OCI-LY7 (cell line): ENCODE data around the gene EPAS1. TPM values are rescaled to one million over a fixed set of nuclear protein-coding genes. Genes with fewer than 3 reads are reported as not detected.

ENCODE experiments used
- BruUV-seq: library from RNA; stranded (reverse); fragments of 400-500 nt; replicated peaks from 2 replicates; lab custom pipeline; 2021; lab: Mats Ljungman, UMichigan
- CTCF ChIA-PET: fragments of 300-600 bp; sonication (Branson Sonifier 250); formaldehyde crosslinking; loops from one replicate; lab custom pipeline; 2022; ENCODE audit warnings: antibody characterized with exemption; ENCODE audit not compliant: unreplicated experiment; lab: Charles Lee
- POLR2A ChIA-PET: fragments of 300-600 bp; sonication (Branson Sonifier 250); formaldehyde crosslinking; loops from one replicate; lab custom pipeline; 2022; ENCODE audit warnings: antibody characterized with exemption; lab: Charles Lee
- DNase-seq: peaks from one replicate; pipeline ENCODE4 v3.0.0-alpha.2; 2015; ENCODE audit warnings: low spot score
- H2AFZ ChIP-seq: fragments of 200-600 bp; sonication (generic), shearing (Covaris generic); 2 replicates; pipeline ENCODE4 v1.6.1; 2014; ENCODE audit warnings: mild to moderate bottlenecking, antibody characterized with exemption, low read length, moderate library complexity
- H3K27ac ChIP-seq: fragments of 200-600 bp; sonication (generic); 2 replicates; pipeline ENCODE4 v1.5.1; 2014; ENCODE audit warnings: mixed run types, low read depth, mild to moderate bottlenecking, moderate library complexity, low read length, inconsistent platforms; ENCODE audit not compliant: poor library complexity, severe bottlenecking
- H3K36me3 ChIP-seq: fragments of 200-600 bp; sonication (generic); 2 replicates; pipeline ENCODE4 v1.6.1; 2014; ENCODE audit warnings: mild to moderate bottlenecking, antibody characterized with exemption, low read length, moderate library complexity, mixed read lengths; ENCODE audit not compliant: insufficient read depth
- H3K4me1 ChIP-seq: fragments of 200-600 bp; sonication (generic); 2 replicates; pipeline ENCODE4 v1.5.1; 2014; ENCODE audit warnings: mild to moderate bottlenecking, low read length; ENCODE audit not compliant: insufficient read depth, poor library complexity, severe bottlenecking
- H3K4me2 ChIP-seq: fragments of 200-600 bp; sonication (generic); 2 replicates; pipeline ENCODE4 v1.6.1; 2014; ENCODE audit warnings: mild to moderate bottlenecking, low read length
- H3K4me3 ChIP-seq: fragments of 200-600 bp; sonication (generic); 2 replicates; pipeline ENCODE4 v1.5.1; 2014; ENCODE audit warnings: mild to moderate bottlenecking, low read depth, low read length; ENCODE audit not compliant: poor library complexity, severe bottlenecking
- H3K79me2 ChIP-seq: fragments of 200-600 bp; sonication (generic); 2 replicates; pipeline ENCODE4 v1.6.1; 2016; ENCODE audit warnings: low read depth, mild to moderate bottlenecking, low read length, moderate library complexity, mixed read lengths; ENCODE audit not compliant: insufficient read depth
- H3K9me2 ChIP-seq: fragments of 200-600 bp; sonication (generic); 2 replicates; pipeline ENCODE4 v1.6.1; 2016; ENCODE audit warnings: mild to moderate bottlenecking, low read length, mixed read lengths; ENCODE audit not compliant: insufficient read depth
- H3K9me3 ChIP-seq: fragments of 200-600 bp; sonication (generic); 2 replicates; pipeline ENCODE4 v1.6.1; 2014; ENCODE audit warnings: mild to moderate bottlenecking, mixed run types, low read length, mixed read lengths
- H4K20me1 ChIP-seq: fragments of 200-600 bp; sonication (generic); 2 replicates; pipeline ENCODE4 v1.6.1; 2014; ENCODE audit warnings: mild to moderate bottlenecking, antibody characterized with exemption, low read length, moderate library complexity, mixed read lengths; ENCODE audit not compliant: insufficient read depth
- EZH2phosphoT487 ChIP-seq: fragments of 200-600 bp; sonication (generic); IDR thresholded peaks from 2 replicates; pipeline ENCODE4 v1.6.1; 2018; ENCODE audit warnings: low read depth, borderline replicate concordance, mild to moderate bottlenecking, mixed run types, antibody characterized with exemption, low read length, moderate library complexity, mixed read lengths
- intact Hi-C: fragments of 100-400 bp; cut with micrococcal nuclease; formaldehyde crosslinking; loops from one replicate; pipeline ENCODE4 v1.10.0; 2022; ENCODE audit not compliant: unreplicated experiment
- total RNA-seq, 2 experiments: library from RNA; depleted of rRNA in 1 of 2; stranded (reverse); fragments of >200 nt in 1 of 2; shearing (Covaris generic) in 1 of 2; gene quantifications; 2 replicates each; pipeline ENCODE4 v1.2.3, GENCODE V29; 2014 to 2022
- TF ChIP-seq, protein P1 (sequence below): fragments of 200-600 bp; sonication (generic); conservative IDR thresholded peaks from 2 replicates; pipeline ENCODE4 v1.5.1; 2014; ENCODE audit warnings: mild to moderate bottlenecking, antibody characterized with exemption, low read length, moderate library complexity, mixed read lengths

The EPAS1 gene
- total RNA-seq, 2 experiments from 2014 or later: 0.74 TPM; not detected in 1

DNA sequence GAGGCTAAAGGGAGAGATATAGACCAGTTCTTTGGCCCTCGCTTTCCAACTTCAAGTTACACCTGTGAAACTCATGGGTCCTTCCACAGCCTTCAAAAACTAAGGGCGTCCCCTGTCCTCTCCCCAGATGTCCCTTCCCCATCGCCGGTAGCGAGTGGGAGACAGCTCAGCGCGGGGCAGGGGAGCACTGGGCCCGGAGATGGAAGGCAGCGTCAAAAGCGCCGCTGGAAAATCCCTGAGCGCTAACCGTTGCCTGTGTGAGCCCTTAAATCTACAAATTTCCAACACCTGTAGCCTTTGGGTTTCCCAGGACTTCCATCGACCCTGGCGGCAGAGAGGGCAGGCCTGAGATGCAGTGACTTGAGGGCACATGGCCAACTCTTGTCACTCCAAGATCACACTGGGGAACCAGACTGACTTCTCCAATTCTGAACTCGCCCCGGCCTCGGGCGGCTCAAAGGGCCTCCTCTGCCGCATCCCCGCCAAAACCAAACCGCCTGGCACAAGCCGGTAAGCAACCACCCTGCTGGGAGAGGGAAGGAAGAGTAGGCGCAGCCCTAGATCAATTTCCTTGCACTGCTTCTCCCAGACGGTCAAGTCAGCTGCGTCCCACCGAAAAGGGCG lies 879 bp upstream of the EPAS1 start:
- Histone ChIP-seq H3K36me3 (no peaks in the 10 kb centered on the region), H3K4me1 (no peaks in the 10 kb centered on the region), H3K4me2 (no peak overlapping the region), H4K20me1 (no peaks in the 10 kb centered on the region), H3K79me2 (no peaks in the 10 kb centered on the region), H2AFZ (no peak overlapping the region), H3K4me3 (no peak overlapping the region), H3K27ac (no peak overlapping the region), H3K9me3 (no peaks in the 10 kb centered on the region), H3K9me2 (no peaks in the 10 kb centered on the region)
- POLR2A ChIA-PET: no interaction called here
- TF ChIP-seq, protein P1, sequence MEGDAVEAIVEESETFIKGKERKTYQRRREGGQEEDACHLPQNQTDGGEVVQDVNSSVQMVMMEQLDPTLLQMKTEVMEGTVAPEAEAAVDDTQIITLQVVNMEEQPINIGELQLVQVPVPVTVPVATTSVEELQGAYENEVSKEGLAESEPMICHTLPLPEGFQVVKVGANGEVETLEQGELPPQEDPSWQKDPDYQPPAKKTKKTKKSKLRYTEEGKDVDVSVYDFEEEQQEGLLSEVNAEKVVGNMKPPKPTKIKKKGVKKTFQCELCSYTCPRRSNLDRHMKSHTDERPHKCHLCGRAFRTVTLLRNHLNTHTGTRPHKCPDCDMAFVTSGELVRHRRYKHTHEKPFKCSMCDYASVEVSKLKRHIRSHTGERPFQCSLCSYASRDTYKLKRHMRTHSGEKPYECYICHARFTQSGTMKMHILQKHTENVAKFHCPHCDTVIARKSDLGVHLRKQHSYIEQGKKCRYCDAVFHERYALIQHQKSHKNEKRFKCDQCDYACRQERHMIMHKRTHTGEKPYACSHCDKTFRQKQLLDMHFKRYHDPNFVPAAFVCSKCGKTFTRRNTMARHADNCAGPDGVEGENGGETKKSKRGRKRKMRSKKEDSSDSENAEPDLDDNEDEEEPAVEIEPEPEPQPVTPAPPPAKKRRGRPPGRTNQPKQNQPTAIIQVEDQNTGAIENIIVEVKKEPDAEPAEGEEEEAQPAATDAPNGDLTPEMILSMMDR: no peak
- no peak for TF ChIP-seq EZH2phosphoT487
- intact Hi-C loops: no loop called here
- no TSS peak for BruUV-seq
- CTCF ChIA-PET: no interaction called here
- DNase-seq: no peak

DNA sequence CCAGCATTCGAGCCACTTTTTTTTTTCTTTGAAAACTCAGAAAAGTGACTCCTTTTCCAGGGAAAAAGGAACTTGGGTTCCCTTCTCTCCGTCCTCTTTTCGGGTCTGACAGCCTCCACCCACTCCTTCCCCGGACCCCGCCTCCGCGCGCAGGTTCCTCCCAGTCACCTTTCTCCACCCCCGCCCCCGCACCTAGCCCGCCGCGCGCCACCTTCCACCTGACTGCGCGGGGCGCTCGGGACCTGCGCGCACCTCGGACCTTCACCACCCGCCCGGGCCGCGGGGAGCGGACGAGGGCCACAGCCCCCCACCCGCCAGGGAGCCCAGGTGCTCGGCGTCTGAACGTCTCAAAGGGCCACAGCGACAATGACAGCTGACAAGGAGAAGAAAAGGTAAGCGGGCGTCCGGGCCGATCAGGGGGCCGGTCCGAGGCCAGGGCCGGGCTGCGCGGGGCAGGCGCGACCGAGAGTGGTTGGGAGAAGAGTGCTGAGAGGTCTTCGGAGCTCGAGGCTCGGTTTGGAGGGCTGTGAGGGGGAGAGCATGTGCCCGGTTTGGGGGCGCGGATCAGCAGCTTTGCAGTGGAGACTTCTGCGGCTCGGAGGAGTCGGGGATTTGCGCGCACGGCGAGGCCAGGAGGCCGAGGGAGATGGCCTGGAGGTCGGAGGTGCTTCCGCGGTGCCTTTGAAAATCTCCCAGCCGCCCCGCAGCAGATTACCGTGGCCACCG lies 502 bp downstream of the EPAS1 start:
- H3K36me3 ChIP-seq: no peaks in the 10 kb centered on the region
- 0 out of 2 replicates have a peak overlapping the region, but pooled peaks have one; percentile 21 for H2AFZ ChIP-seq
- no peak overlapping the region for H3K27ac ChIP-seq
- H3K4me3 ChIP-seq: peak overlapping the region; percentile 52
- no TSS peak for BruUV-seq
- no peaks in the 10 kb centered on the region for H3K4me1 ChIP-seq
- no peaks in the 10 kb centered on the region for H3K79me2 ChIP-seq
- TF ChIP-seq EZH2phosphoT487: 0 out of 2 replicates have a peak, but pooled peaks have one; percentile 33
- TF ChIP-seq, protein P1: no peak
- H3K9me2 ChIP-seq: no peaks in the 10 kb centered on the region
- H3K4me2 ChIP-seq: peak overlapping the region; percentile 60
- DNase-seq: no peak
- no peaks in the 10 kb centered on the region for H3K9me3 ChIP-seq
- POLR2A ChIA-PET: no interaction called here
- H4K20me1 ChIP-seq: no peaks in the 10 kb centered on the region
- CTCF ChIA-PET: no interaction called here
- intact Hi-C loops: no loop called here

DNA sequence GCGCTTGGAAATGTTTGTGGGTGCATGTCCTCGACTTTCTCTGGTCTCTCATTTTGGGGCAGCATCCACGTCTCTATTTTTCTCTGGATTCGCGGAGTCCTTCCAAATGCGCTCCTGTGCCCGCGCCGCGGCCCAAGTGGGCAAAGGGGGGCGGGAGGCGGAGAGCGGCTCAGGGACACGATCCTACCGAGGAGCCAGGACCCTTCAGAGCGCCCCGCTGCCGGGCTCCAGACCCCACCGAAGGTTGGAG lies 990 bp downstream of the EPAS1 start:
- Histone ChIP-seq H3K9me3 (no peaks in the 10 kb centered on the region), H3K27ac (no peak overlapping the region), H3K4me2 (peak overlapping the region; percentile 60; the same call in 1 of the 2 replicates), H3K4me3 (no peak overlapping the region), H3K36me3 (no peaks in the 10 kb centered on the region), H3K9me2 (no peaks in the 10 kb centered on the region), H2AFZ (no peak overlapping the region), H4K20me1 (no peaks in the 10 kb centered on the region), H3K79me2 (no peaks in the 10 kb centered on the region), H3K4me1 (no peaks in the 10 kb centered on the region)
- ChIA-PET POLR2A (no interaction called here), CTCF (no interaction called here)
- intact Hi-C loops: no loop called here
- no peak for DNase-seq
- BruUV-seq: no TSS peak
- TF ChIP-seq, protein P1: no peak
- TF ChIP-seq EZH2phosphoT487: no peak
